ENCODE data around the gene TEKT5.
"Not testable (repeated sequence)": the region's sequence is repeated elsewhere in the genome, so short reads cannot be mapped to it uniquely, and the experiment has no call there.

Gene TEKT5

DNA sequence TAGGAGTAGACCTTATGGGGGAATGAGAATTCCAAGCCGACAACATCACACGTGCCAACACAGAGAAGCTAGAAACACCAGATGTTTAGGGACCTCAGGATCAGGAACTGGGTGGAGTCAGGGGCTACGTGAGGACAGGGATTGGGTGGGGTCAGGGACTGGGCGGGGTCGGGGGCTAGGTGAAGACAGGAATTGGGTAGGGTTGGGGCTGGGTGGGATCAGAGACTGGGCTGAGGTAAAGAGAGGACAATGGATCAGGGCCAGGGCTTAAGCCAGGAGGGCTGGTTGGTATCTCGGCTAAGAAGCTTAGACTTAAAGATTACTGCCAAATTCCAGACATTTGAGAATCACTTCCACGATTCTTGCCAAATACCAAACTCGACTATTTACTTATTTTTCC is 11.6 kb downstream of the TEKT5 start:
- no peak overlapping the region for H3K4me3 ChIP-seq (ENCODE audit: low read length)
- no peaks in the 10 kb centered on the region for H3K4me1 ChIP-seq (ENCODE audit: control insufficient read depth, insufficient read depth, low read length)
- no peaks in the 10 kb centered on the region for H3K36me3 ChIP-seq (ENCODE audit: control insufficient read depth, insufficient read depth, low read length, severe bottlenecking)
- H3K27me3 ChIP-seq (replicated peaks; ENCODE audit: control insufficient read depth, insufficient read depth, low read length) = peaks cover 21% of the 10 kb centered on the region
- no peak for DNase-seq (ENCODE audit: low read depth)
- H3K9ac ChIP-seq (ENCODE audit: low read length) = no peak overlapping the region
- H3K9me3 ChIP-seq (ENCODE audit: control insufficient read depth, low read length) = no peaks in the 10 kb centered on the region

- no peaks in the 10 kb centered on the region for H3K36me3 ChIP-seq (ENCODE audit: control insufficient read depth, insufficient read depth, low read length, severe bottlenecking)
- peaks cover 27% of the 10 kb centered on the region for H3K27me3 ChIP-seq (replicated peaks; ENCODE audit: control insufficient read depth, insufficient read depth, low read length)
- DNase-seq (ENCODE audit: low read depth) = no peak
- no peak overlapping the region for H3K4me3 ChIP-seq (ENCODE audit: low read length)
- no peaks in the 10 kb centered on the region for H3K9me3 ChIP-seq (ENCODE audit: control insufficient read depth, low read length)
- H3K9ac ChIP-seq (ENCODE audit: low read length) = no peak overlapping the region
- H3K4me1 ChIP-seq (ENCODE audit: control insufficient read depth, insufficient read depth, low read length) = no peaks in the 10 kb centered on the region
Observed at GRCh38 chr16:10682604-10683003, 12.1 kb downstream of the TEKT5 start.

- no peaks in the 10 kb centered on the region for H3K36me3 ChIP-seq (ENCODE audit: control insufficient read depth, insufficient read depth, low read length, severe bottlenecking)
- H3K9ac ChIP-seq (ENCODE audit: low read length) = no peak overlapping the region
- no peaks in the 10 kb centered on the region for H3K4me1 ChIP-seq (ENCODE audit: control insufficient read depth, insufficient read depth, low read length)
- peaks cover 30% of the 10 kb centered on the region for H3K27me3 ChIP-seq (replicated peaks; ENCODE audit: control insufficient read depth, insufficient read depth, low read length)
- H3K4me3 ChIP-seq (ENCODE audit: low read length) = no peak overlapping the region
- no peak for DNase-seq (ENCODE audit: low read depth)
- no peaks in the 10 kb centered on the region for H3K9me3 ChIP-seq (ENCODE audit: control insufficient read depth, low read length)
Observed at GRCh38 chr16:10681310-10682308, 13.1 kb downstream of the TEKT5 start.

DNA sequence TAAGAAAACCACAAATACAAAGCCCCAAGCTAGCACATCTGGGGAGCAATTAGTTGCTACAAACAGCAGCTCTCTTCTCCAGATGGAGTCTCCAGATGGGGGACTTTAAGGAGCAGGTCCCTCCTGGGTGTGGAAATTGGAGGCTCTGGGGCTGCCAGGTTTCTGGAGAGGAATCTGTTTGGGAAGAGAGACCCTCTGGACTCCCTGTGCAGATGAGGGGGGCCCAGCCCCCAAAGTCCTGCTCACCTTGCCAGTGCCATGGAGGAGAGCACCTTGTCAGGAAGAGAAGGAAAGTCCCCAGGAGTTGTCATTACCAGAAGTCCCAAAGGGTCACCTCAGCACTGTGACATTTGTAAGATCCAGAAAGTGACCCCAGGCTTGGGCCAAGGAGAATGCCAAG is 14.8 kb downstream of the TEKT5 start:
- no peaks in the 10 kb centered on the region for H3K9me3 ChIP-seq (ENCODE audit: control insufficient read depth, low read length)
- H3K4me3 ChIP-seq (ENCODE audit: low read length) = no peak overlapping the region
- peaks cover 41% of the 10 kb centered on the region for H3K27me3 ChIP-seq (replicated peaks; ENCODE audit: control insufficient read depth, insufficient read depth, low read length)
- H3K9ac ChIP-seq (ENCODE audit: low read length) = no peak overlapping the region
- H3K4me1 ChIP-seq (ENCODE audit: control insufficient read depth, insufficient read depth, low read length) = no peaks in the 10 kb centered on the region
- no peak for DNase-seq (ENCODE audit: low read depth)
- no peaks in the 10 kb centered on the region for H3K36me3 ChIP-seq (ENCODE audit: control insufficient read depth, insufficient read depth, low read length, severe bottlenecking)

- H3K4me3 ChIP-seq (ENCODE audit: low read length); DNase-seq (ENCODE audit: low read depth); H3K4me1 ChIP-seq (ENCODE audit: control insufficient read depth, insufficient read depth, low read length): not testable (repeated sequence)
Observed at GRCh38 chr16:10679441-10679840, 15.3 kb downstream of the TEKT5 start.

GRCh38 chr16:10678655-10679054 is 16.1 kb downstream of the TEKT5 start:
- no peak overlapping the region for H3K4me3 ChIP-seq (ENCODE audit: low read length)
- no peaks in the 10 kb centered on the region for H3K9me3 ChIP-seq (ENCODE audit: control insufficient read depth, low read length)
- no peak for DNase-seq (ENCODE audit: low read depth)
- H3K4me1 ChIP-seq (ENCODE audit: control insufficient read depth, insufficient read depth, low read length) = no peaks in the 10 kb centered on the region
- no peaks in the 10 kb centered on the region for H3K36me3 ChIP-seq (ENCODE audit: control insufficient read depth, insufficient read depth, low read length, severe bottlenecking)
- H3K9ac ChIP-seq (ENCODE audit: low read length) = no peak overlapping the region
- H3K27me3 ChIP-seq (replicated peaks; ENCODE audit: control insufficient read depth, insufficient read depth, low read length) = peaks cover 41% of the 10 kb centered on the region

More at GRCh38 chr16:10679441-10679840, 15.3 kb downstream of the TEKT5 start:
- not testable (repeated sequence) for H3K9ac ChIP-seq (ENCODE audit: low read length); H3K36me3 ChIP-seq (ENCODE audit: control insufficient read depth, insufficient read depth, low read length, severe bottlenecking); H3K9me3 ChIP-seq (ENCODE audit: control insufficient read depth, low read length)
- H3K27me3 ChIP-seq (replicated peaks; ENCODE audit: control insufficient read depth, insufficient read depth, low read length) = peaks cover 41% of the 10 kb centered on the region

- DNase-seq (ENCODE audit: low read depth) = no peak
- Histone ChIP-seq H3K9me3 (ENCODE audit: control insufficient read depth, low read length) (no peaks in the 10 kb centered on the region), H3K36me3 (ENCODE audit: control insufficient read depth, insufficient read depth, low read length, severe bottlenecking) (no peaks in the 10 kb centered on the region), H3K4me3 (ENCODE audit: low read length) (no peak overlapping the region), H3K27me3 (replicated peaks; ENCODE audit: control insufficient read depth, insufficient read depth, low read length) (peaks cover 33% of the 10 kb centered on the region), H3K9ac (ENCODE audit: low read length) (no peak overlapping the region), H3K4me1 (ENCODE audit: control insufficient read depth, insufficient read depth, low read length) (no peaks in the 10 kb centered on the region)
Observed at GRCh38 chr16:10676284-10676683, 18.4 kb downstream of the TEKT5 start.

- H3K36me3 ChIP-seq (ENCODE audit: control insufficient read depth, insufficient read depth, low read length, severe bottlenecking) = no peaks in the 10 kb centered on the region
- no peaks in the 10 kb centered on the region for H3K4me1 ChIP-seq (ENCODE audit: control insufficient read depth, insufficient read depth, low read length)
- H3K9ac ChIP-seq (ENCODE audit: low read length) = no peak overlapping the region
- no peak overlapping the region for H3K4me3 ChIP-seq (ENCODE audit: low read length)
- no peaks in the 10 kb centered on the region for H3K9me3 ChIP-seq (ENCODE audit: control insufficient read depth, low read length)
- no peak for DNase-seq (ENCODE audit: low read depth)
- peaks cover 32% of the 10 kb centered on the region for H3K27me3 ChIP-seq (replicated peaks; ENCODE audit: control insufficient read depth, insufficient read depth, low read length)
Observed at GRCh38 chr16:10675861-10676260, 18.9 kb downstream of the TEKT5 start.

DNA sequence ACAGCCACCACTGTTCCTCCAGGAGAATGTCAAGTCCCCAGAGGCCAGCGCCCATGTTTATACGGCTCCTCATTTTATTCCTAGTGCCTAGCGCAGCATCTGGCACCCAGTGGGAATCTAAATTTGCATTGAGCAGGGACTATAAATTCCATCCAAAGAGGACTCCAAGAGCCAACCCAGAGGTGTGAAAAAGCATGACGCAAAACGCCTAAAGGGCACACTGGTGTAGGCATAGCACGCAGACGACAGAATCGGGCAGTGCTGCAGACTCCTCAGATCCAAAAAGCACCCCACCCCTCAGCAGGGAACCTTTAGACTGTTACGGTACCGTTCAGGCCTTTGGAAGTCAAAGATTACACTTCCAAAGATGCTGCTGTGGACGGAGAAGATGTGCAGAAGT is 19.5 kb downstream of the TEKT5 start:
- H3K27me3 ChIP-seq (replicated peaks; ENCODE audit: control insufficient read depth, insufficient read depth, low read length) = peaks cover 32% of the 10 kb centered on the region
- H3K9ac ChIP-seq (ENCODE audit: low read length) = no peak overlapping the region
- H3K36me3 ChIP-seq (ENCODE audit: control insufficient read depth, insufficient read depth, low read length, severe bottlenecking) = no peaks in the 10 kb centered on the region
- no peak overlapping the region for H3K4me3 ChIP-seq (ENCODE audit: low read length)
- no peak for DNase-seq (ENCODE audit: low read depth)
- no peaks in the 10 kb centered on the region for H3K9me3 ChIP-seq (ENCODE audit: control insufficient read depth, low read length)
- no peaks in the 10 kb centered on the region for H3K4me1 ChIP-seq (ENCODE audit: control insufficient read depth, insufficient read depth, low read length)

DNA sequence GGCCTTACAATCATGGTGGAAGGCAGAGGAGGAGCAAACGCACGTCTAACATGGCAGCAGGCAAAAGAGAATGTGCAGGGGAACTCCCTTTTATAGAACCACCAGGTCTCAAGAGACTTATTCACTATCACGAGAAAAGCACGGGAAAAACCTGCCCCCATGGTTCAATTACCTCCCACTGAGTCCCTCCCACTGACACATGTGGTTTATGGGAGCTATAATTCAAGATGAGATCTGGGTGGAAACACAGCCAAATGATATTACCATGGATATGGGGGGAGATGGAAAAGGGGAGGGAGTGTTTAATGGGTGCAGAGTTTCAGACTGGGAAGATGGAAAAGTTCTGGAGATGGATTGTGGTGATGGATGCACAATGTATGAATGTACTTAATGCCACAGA is 23.0 kb downstream of the TEKT5 start:
- no peaks in the 10 kb centered on the region for H3K36me3 ChIP-seq (ENCODE audit: control insufficient read depth, insufficient read depth, low read length, severe bottlenecking)
- peaks cover 13% of the 10 kb centered on the region for H3K27me3 ChIP-seq (replicated peaks; ENCODE audit: control insufficient read depth, insufficient read depth, low read length)
- H3K9ac ChIP-seq (ENCODE audit: low read length) = no peak overlapping the region
- H3K9me3 ChIP-seq (ENCODE audit: control insufficient read depth, low read length) = no peaks in the 10 kb centered on the region
- no peaks in the 10 kb centered on the region for H3K4me1 ChIP-seq (ENCODE audit: control insufficient read depth, insufficient read depth, low read length)
- no peak overlapping the region for H3K4me3 ChIP-seq (ENCODE audit: low read length)
- no peak for DNase-seq (ENCODE audit: low read depth)

- H3K27me3 ChIP-seq (replicated peaks; ENCODE audit: control insufficient read depth, insufficient read depth, low read length) = no peaks in the 10 kb centered on the region
- no peak for DNase-seq (ENCODE audit: low read depth)
- H3K9ac ChIP-seq (ENCODE audit: low read length) = no peak overlapping the region
- H3K4me3 ChIP-seq (ENCODE audit: low read length) = no peak overlapping the region
- no peaks in the 10 kb centered on the region for H3K9me3 ChIP-seq (ENCODE audit: control insufficient read depth, low read length)
- no peaks in the 10 kb centered on the region for H3K36me3 ChIP-seq (ENCODE audit: control insufficient read depth, insufficient read depth, low read length, severe bottlenecking)
- no peaks in the 10 kb centered on the region for H3K4me1 ChIP-seq (ENCODE audit: control insufficient read depth, insufficient read depth, low read length)
Observed at GRCh38 chr16:10669791-10670190, 24.9 kb downstream of the TEKT5 start.
